ENCODE data around the gene RNF114.
"Not testable (repeated sequence)": the region's sequence is repeated elsewhere in the genome, so short reads cannot be mapped to it uniquely, and the experiment has no call there.

RNF114 gene

DNA sequence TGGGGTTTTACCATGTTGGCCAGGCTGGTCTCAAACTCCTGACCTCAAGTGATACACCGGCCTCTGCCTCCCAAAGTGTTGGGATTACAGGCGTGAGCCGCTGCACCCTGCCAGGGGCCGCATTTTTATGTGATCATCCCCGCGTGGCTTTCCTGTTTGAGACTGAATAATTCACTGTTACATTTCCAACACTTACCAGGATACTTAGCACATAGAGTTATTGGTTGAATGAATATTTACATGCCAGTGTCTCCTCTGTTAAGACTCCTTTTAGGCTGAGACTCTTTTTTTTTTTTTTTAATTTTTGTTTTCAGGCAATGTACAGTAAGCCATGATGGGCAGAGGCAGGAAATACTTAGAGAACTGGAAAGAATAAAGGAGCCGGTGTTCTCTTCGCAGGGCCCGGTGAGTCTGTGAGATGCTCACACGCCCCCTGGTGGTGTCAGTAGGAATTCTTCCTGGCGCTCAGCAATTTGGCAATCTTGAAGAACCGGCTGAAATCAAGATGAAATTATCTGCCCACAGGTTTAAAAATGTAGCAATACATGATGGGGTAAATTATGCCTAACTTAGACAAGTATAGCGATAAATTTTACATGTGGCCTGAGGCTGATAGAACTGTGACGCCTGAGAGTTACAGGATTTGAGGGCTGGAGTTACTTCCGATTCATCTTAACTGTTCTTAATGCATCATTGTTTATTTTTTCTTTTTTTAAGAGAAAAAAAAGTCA, 7.6 kb upstream of the RNF114 start:
- peak; percentile 65 for DNase-seq (ENCODE audit: low read depth)

- DNase-seq (ENCODE audit: low read depth) = no peak
These were observed 7.1 kb upstream of the RNF114 start for GRCh38 chr20:49929142-49929494.

- no peak for DNase-seq (ENCODE audit: low read depth)
These were observed 448 bp upstream of the RNF114 start for GRCh38 chr20:49935746-49936152.

GRCh38 chr20:49937027-49937929, 1.1 kb downstream of the RNF114 start:
- DNase-seq (ENCODE audit: low read depth) = no peak

DNA sequence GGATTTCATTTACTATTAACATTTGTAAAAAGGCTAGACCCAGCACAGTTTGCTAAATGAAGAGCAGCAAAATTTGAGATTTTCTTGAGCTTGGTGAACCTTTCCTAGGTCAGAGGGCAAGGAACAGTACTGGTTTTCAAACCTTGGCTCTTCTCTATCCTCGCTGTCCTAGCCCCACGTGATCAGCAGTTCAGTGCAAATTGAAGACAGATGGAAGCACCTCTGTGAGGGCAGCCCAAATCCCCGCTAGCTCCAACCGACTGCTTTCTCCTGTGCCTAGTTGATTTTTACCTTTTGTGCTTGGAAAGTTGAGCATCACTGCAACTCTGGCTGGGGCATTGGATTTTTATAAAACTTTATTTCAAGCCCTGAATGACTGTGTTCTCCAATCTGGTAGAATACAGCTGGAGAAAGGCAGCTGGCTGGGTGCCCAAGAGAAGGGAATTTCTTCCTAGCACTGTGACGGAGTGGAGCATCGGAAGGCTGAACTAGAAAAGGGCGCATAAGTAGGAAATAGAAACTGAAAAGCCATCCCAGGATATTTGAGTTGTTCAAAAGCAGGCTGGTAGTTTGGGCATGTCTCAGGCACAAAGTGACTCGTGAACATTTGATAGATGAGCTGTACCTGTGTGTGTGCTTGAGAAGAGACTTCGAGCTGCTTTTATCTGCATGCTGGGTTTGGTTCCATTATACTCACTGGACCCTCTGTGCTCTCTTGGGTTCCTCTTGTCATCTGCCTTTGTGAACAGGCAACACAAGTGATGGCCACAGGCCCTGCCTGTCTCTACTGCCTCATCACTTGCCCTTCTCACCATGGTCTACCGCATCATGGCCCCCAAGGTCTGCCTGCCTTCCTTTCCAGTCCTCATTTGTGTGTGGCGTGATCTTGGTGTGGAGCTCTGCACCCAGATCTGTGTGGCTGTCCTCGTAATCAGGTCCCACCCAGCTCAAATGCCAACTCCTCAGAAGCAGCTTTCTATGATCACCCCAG, 2.3 kb downstream of the RNF114 start:
- DNase-seq (ENCODE audit: low read depth) = no peak

GRCh38 chr20:49941456-49941855, 5.3 kb downstream of the RNF114 start:
- no peak for DNase-seq (ENCODE audit: low read depth)

DNA sequence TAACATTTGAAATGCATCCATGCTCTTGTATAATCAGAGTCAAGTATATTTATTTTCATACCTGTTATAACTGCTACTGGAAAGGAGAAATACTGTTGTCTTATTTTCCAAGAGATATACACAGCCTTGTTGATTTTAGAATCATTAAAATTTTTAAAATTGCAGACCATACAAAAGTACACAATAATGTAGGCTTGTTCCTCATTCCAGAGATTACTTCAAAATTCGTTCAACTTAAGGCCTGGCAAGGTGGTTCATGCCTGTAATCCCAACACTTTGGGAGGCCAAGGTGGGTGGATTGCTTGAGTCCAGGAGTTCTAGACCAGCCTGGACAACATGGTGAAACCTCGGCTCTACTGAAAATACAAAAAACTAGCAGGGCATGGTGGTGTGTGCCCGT, 6.1 kb downstream of the RNF114 start:
- DNase-seq (ENCODE audit: low read depth) = no peak

DNA sequence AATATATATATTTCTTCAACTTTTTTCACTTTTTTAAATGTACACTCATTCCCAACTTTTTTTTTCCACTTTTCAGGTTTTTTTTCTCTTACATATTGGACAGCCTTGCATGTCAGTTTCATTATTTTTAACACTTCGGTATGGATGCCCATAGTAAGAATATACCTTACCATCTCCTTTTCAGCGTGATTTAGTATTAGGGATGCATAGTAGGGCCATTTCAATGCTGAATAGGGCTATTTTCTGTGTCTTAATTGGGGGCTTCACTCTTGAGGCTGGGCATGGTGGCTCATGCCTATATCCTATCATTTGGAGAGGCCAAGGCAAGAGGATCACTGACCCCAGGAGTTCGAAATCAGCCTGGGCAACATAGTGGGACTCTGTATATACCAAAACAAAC, 6.7 kb downstream of the RNF114 start:
- DNase-seq (ENCODE audit: low read depth) = no peak

DNA sequence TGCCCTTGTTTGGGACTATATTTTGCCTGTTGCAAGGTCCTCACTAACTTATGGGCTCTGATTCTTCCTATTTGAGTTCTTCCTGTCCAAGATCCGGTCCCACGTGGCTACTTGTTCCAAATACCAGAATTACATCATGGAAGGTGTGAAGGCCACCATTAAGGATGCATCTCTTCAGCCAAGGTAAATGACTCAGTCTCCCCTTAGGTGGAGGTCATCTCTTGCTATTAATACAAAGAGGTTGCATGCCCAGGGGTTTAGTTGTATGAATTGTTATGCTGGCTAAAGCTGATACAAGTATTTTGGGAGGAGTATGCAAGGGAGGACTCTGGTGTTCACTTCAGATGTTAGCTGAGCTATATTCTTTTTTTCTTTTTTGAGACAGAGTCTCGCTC, 9.1 kb downstream of the RNF114 start:
- no peak for DNase-seq (ENCODE audit: low read depth)

GRCh38 chr20:49945701-49946477, 9.7 kb downstream of the RNF114 start:
- DNase-seq (ENCODE audit: low read depth) = no peak

- DNase-seq (ENCODE audit: low read depth) = no peak
These were observed 12.0 kb downstream of the RNF114 start for GRCh38 chr20:49948178-49948577.

- DNase-seq (ENCODE audit: low read depth) = no peak
These were observed 12.8 kb downstream of the RNF114 start for GRCh38 chr20:49948809-49949507.

DNA sequence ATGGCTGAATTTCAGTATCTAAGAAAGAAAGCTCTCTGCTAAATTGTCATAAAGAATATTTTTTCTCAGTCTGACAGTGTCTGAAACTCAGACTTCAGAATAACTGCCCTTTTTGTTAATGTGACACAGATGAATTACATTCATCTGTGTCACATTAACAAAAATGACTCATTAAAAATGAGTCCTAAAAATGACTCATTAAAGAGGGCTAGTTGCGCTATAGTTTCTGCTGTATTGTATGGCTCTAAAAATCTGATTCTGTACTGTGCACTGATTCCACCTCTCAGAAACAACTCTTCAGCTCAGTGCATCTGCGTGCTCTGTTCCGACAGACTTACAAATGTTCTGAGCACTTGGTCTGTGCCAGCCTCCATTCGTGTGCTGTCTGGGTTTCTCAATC, 15.0 kb downstream of the RNF114 start:
- no peak for DNase-seq (ENCODE audit: low read depth)

GRCh38 chr20:49955167-49955566, 19.0 kb downstream of the RNF114 start:
- no peak for DNase-seq (ENCODE audit: low read depth)

- not testable (repeated sequence) for DNase-seq (ENCODE audit: low read depth)
These were observed 19.7 kb downstream of the RNF114 start for GRCh38 chr20:49955830-49956396.

DNA sequence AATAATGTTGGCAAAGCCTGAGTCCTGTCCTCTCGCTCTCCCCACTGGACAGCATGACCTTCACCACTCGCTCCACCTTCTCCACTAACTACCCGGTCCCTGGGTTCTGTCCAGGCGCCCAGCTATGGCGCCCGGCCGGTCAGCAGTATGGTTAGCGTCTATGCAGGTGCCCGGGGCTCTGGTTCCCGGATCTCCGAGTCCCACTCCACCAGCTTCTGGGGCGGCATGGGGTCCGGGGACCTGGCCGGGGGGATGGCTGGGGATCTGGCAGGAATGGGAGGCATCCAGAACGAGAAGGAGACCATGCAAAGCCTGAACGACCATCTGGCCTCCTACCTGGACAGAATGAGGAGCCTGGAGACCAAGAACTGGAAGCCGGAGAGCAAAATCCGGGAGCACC, 20.5 kb downstream of the RNF114 start:
- DNase-seq (ENCODE audit: low read depth) = no peak

GRCh38 chr20:49957089-49957938, 21.1 kb downstream of the RNF114 start:
- DNase-seq (ENCODE audit: low read depth) = not testable (repeated sequence)

DNA sequence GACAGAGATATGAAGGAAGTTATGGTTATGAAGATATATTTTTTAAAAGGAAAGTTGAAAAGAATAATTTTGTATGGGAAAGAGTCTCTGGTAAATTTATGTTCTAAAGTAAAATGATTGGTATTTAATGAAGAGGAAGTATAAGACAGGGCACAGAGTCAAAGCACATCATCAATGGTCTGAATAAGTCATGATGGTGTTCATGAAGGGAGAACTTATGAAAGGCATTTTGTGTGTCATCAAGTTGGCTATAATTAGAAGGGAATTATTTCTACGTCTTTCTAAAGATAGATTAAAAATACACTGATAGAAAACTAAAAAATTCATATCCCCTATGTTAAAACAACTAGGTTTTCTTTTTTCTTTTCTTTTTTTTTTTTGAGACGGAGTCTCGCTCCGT, 25.2 kb downstream of the RNF114 start:
- DNase-seq (ENCODE audit: low read depth) = no peak

GRCh38 chr20:49964964-49965780, 29.0 kb downstream of the RNF114 start:
- DNase-seq (ENCODE audit: low read depth) = peak; percentile 25
